ENCODE data around the gene MYPN.

DNA sequence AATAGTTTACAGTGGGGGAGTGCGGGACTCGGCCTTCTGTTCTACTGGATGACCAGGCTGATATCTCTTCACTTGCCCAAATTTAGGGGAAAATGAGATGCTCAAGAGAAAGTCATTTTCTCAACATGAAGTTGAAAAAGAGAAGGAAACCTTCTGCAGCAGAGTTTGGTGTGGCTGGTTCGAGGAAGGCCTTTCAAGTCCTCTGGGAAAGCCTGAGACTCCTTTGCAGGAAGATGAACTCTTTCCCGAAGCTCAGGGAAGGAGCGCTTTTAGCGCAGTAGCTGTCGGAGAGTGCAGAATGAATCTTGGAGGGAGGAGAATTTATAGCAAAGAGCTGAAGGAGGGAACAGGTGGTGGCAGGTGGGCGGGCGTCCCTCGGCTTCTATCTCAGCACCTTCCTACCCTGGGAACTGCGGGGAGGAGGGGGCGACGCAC, 122.5 kb downstream of the MYPN start, which contains the start of gene ATOH7:
- TF ChIP-seq, protein P1, sequence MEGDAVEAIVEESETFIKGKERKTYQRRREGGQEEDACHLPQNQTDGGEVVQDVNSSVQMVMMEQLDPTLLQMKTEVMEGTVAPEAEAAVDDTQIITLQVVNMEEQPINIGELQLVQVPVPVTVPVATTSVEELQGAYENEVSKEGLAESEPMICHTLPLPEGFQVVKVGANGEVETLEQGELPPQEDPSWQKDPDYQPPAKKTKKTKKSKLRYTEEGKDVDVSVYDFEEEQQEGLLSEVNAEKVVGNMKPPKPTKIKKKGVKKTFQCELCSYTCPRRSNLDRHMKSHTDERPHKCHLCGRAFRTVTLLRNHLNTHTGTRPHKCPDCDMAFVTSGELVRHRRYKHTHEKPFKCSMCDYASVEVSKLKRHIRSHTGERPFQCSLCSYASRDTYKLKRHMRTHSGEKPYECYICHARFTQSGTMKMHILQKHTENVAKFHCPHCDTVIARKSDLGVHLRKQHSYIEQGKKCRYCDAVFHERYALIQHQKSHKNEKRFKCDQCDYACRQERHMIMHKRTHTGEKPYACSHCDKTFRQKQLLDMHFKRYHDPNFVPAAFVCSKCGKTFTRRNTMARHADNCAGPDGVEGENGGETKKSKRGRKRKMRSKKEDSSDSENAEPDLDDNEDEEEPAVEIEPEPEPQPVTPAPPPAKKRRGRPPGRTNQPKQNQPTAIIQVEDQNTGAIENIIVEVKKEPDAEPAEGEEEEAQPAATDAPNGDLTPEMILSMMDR (IDR thresholded peaks at IDR 0.05; ENCODE audit: poor library complexity) = no peak
- no peak for TF ChIP-seq EZH2 (IDR thresholded peaks at IDR 0.05; ENCODE audit: borderline replicate concordance)

Measured in hepatocyte (in vitro differentiated cells).